ENCODE data around the gene MBLAC1. TPM values are rescaled to one million over a fixed set of nuclear protein-coding genes. Genes with fewer than 3 reads are reported as not detected.

Gene MBLAC1
- total RNA-seq, 1 experiment from 2014 or later = 3.5 TPM

DNA sequence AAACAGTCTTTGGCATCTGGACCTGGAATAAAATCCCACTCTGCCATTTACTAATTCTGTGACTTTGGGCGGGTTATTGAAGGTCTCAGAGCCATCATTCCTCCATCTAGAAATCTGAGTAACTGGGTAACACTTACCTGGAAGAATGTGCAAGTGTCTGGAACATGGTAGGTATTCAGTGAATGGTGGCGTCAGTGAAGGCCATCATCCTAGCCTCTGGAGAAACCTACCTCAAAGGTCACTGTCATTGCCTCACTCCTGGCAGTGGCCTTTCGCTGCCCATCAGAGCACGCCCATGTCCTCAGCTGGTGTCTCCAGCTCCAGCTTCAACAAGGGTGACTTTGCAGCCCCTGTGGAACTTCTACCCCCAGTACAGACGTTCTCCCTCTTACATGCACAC is 37.1 kb downstream of the MBLAC1 start (continued):
- no peak for TF ChIP-seq AFF4 (CRISPR knock-in tag; IDR thresholded peaks at IDR 0.05; ENCODE audit: borderline replicate concordance)

DNA sequence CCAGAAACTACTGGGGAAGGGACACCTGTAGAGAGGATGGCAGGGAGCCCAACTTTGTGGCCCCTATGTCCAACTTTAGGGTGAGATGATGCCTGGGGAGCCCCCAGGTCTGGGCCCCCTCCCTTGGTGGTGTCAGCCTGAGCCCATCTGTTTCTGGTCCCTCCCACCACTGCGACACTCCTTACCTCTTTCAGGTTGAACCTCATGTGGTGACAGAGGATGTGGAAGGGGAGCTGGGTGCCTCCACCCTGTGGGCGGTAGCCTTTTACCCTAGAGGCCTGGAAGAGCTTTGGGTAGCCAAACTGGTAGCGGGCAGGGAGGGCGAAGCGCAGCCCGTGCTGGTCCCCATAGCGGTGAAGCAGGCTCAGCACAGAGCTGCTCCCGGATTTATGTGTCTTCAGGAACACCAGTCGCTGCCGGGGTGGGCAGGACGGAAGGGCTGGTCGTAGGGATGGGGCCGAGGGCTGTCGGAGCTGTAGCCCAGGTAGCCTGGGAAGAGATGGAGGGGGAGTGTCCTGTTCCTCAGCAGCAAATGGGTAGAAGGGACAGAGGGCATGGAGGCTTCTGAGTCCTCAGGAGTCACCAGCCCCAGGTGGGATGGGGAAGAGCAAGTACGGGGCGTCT is 39.7 kb downstream of the MBLAC1 start:
- ATAC-seq (no peak), DNase-seq (ENCODE audit: low spot score) (no peak)
- Mint-ChIP-seq H3K36me3 (no peaks in the 10 kb centered on the region), H3K27ac (no peak overlapping the region), H3K27me3 (ENCODE audit: low read depth) (peaks cover 29% of the 10 kb centered on the region), H3K4me3 (peak overlapping the region; percentile 87), H3K9me3 (no peaks in the 10 kb centered on the region), H3K4me1 (peaks cover 54% of the 10 kb centered on the region)
- no peak for TF ChIP-seq NFE2L1 (CRISPR knock-in tag; IDR thresholded peaks at IDR 0.05)
- TF ChIP-seq IRF2 (CRISPR knock-in tag; IDR thresholded peaks at IDR 0.05; ENCODE audit: borderline replicate concordance, low read depth) = no peak
- TF ChIP-seq SOX15 (CRISPR knock-in tag; IDR thresholded peaks at IDR 0.05) = no peak
- TF ChIP-seq, protein P1, sequence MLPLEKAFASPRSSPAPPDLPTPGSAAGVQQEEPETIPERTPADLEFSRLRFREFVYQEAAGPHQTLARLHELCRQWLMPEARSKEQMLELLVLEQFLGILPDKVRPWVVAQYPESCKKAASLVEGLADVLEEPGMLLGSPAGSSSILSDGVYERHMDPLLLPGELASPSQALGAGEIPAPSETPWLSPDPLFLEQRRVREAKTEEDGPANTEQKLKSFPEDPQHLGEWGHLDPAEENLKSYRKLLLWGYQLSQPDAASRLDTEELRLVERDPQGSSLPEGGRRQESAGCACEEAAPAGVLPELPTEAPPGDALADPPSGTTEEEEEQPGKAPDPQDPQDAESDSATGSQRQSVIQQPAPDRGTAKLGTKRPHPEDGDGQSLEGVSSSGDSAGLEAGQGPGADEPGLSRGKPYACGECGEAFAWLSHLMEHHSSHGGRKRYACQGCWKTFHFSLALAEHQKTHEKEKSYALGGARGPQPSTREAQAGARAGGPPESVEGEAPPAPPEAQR (CRISPR knock-in tag; IDR thresholded peaks at IDR 0.05) = no peak
- TF ChIP-seq FOXP1 (CRISPR knock-in tag; IDR thresholded peaks at IDR 0.05; ENCODE audit: borderline replicate concordance) = 0 out of 2 replicates have a peak, but pooled peaks have one; percentile 39
- ChIA-PET CTCF (interaction anchor here (0.5 to 4.6 kb wide), 4 partner anchors 18 to 279 kb away, joined by 3 to 54 read pairs (median 15); partner anchors contain the start of gene LAMTOR4), POLR2A (interaction anchor here (1.0 kb wide), 1 partner anchor 17 kb away, joined by 3 read pairs; the partner anchor contains the start of gene LAMTOR4)

DNA sequence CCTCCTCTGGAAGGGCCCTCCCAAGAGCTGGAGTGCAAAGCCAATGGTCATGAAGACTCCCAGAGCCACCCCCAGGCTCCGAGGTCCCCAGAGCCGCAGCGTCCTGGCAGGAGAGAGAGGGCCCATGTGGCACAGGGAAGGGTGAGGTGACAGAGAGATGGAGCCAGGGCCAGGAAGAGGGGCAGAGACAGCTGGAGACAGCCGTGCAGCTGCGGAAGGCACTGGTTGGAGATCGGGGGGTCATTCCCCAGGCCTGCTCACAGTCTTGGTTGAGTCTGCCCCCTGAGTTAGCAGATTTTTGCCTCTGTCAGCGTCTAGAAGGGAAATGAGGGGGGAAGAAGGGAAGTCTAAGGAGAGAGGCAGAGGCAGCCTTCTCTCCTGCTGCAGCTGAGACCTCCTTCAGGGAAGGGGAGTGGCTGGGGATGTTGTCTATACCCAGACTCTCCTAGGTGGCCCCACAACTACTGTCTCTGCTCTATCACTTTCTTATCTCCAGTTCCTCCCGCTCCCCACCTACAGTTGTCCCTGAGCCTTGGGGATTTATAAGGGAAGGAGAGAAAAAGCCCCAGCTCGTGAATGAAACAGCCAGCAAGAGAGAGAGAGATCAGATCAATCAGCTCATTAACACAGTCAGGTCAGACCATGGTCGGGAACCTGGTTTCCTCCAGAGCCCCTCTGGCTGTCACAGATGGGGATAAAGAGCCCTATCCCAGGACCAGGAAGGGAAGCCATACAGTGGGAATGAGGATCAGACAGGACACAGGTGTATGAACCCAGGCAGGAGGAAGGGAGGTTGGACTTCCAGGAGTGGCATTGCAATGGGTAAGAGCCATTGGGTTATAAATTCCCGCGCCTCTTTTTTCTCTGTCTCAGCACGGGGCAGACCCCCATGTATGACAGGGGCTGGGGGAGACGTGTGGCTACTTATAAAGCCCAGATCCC is 40.5 kb downstream of the MBLAC1 start:
- DNase-seq (ENCODE audit: low spot score) (no peak), ATAC-seq (no peak)
- H3K27me3 Mint-ChIP-seq (ENCODE audit: low read depth) = peaks cover 29% of the 10 kb centered on the region
- CTCF ChIA-PET = interaction anchor here (0.5 to 4.6 kb wide), 11 partner anchors 10 to 1295 kb away, joined by 3 to 54 read pairs (median 6); partner anchors contain the start of genes GPC2, LAMTOR4 and STAG3
- TF ChIP-seq CREM (CRISPR knock-in tag; IDR thresholded peaks at IDR 0.05) (no peak), JUN (CRISPR knock-in tag; IDR thresholded peaks at IDR 0.05) (no peak), ZNF232 (CRISPR knock-in tag; IDR thresholded peaks at IDR 0.05) (no peak)
- TF ChIP-seq, protein P2, sequence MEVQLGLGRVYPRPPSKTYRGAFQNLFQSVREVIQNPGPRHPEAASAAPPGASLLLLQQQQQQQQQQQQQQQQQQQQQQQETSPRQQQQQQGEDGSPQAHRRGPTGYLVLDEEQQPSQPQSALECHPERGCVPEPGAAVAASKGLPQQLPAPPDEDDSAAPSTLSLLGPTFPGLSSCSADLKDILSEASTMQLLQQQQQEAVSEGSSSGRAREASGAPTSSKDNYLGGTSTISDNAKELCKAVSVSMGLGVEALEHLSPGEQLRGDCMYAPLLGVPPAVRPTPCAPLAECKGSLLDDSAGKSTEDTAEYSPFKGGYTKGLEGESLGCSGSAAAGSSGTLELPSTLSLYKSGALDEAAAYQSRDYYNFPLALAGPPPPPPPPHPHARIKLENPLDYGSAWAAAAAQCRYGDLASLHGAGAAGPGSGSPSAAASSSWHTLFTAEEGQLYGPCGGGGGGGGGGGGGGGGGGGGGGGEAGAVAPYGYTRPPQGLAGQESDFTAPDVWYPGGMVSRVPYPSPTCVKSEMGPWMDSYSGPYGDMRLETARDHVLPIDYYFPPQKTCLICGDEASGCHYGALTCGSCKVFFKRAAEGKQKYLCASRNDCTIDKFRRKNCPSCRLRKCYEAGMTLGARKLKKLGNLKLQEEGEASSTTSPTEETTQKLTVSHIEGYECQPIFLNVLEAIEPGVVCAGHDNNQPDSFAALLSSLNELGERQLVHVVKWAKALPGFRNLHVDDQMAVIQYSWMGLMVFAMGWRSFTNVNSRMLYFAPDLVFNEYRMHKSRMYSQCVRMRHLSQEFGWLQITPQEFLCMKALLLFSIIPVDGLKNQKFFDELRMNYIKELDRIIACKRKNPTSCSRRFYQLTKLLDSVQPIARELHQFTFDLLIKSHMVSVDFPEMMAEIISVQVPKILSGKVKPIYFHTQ (CRISPR knock-in tag; IDR thresholded peaks at IDR 0.05) = no peak
- H3K4me3 Mint-ChIP-seq = peak overlapping the region; percentile 87
- no peaks in the 10 kb centered on the region for H3K36me3 Mint-ChIP-seq
- no peak overlapping the region for H3K27ac Mint-ChIP-seq
- POLR2A ChIA-PET = interaction anchor here (0.7 to 2.0 kb wide), 7 partner anchors 8 to 261 kb away, joined by 3 to 21 read pairs (median 4); partner anchors contain the start of genes AP4M1, GPC2, LAMTOR4 and MCM7
- peaks cover 56% of the 10 kb centered on the region for H3K4me1 Mint-ChIP-seq
- H3K9me3 Mint-ChIP-seq = no peaks in the 10 kb centered on the region
